HL-60 (cell line): Measurements from ENCODE around the gene IL31.

ENCODE experiments used
- DNase-seq, 2 experiments: peaks; one replicate each; pipeline ENCODE4 v3.0.0-alpha.2; 2010 to 2020; ENCODE audit warnings: low read depth in 1 of 2, low spot score in 1 of 2
- H3K27ac ChIP-seq: fragments of 250-450 bp; sonication (Bioruptor Pico); replicated peaks from 2 replicates; pipeline ENCODE4 v1.5.1; 2020; ENCODE audit warnings: mild to moderate bottlenecking, moderate library complexity
- H3K27me3 ChIP-seq: fragments of 250-450 bp; sonication (Bioruptor Pico); 2 replicates; pipeline ENCODE4 v1.5.1; 2021; ENCODE audit warnings: mild to moderate bottlenecking, moderate library complexity; ENCODE audit not compliant: insufficient read depth, poor library complexity, severe bottlenecking
- H3K4me3 ChIP-seq: replicated peaks from 2 replicates; pipeline ENCODE4 v1.5.1; 2011; ENCODE audit warnings: mild to moderate bottlenecking, control low read depth, low read length; ENCODE audit not compliant: insufficient read depth
- GABPA ChIP-seq: IDR thresholded peaks from 2 replicates; pipeline ENCODE4 v1.6.1; 2012; ENCODE audit warnings: low read depth
- POLR2AphosphoS5 ChIP-seq: IDR thresholded peaks from 2 replicates; pipeline ENCODE4 v1.6.1; 2012; ENCODE audit warnings: low read depth
- REST ChIP-seq: IDR thresholded peaks from 2 replicates; pipeline ENCODE4 v1.6.1; 2012; ENCODE audit warnings: low read depth; ENCODE audit not compliant: insufficient replicate concordance
- SPI1 ChIP-seq: IDR thresholded peaks from 2 replicates; pipeline ENCODE4 v1.6.1; 2012; ENCODE audit warnings: low read depth, mild to moderate bottlenecking, borderline replicate concordance
- long read RNA-seq: library from polyadenylated mRNA; unstranded; transcript quantifications from one replicate; pipeline ENCODE4 v2.0.0, GENCODE V29; 2020
- TF ChIP-seq, protein P1 (sequence below): IDR thresholded peaks from one replicate; pipeline ENCODE4 v1.5.1; 2011; ENCODE audit warnings: low read length, control low read depth, inconsistent platforms; ENCODE audit not compliant: insufficient read depth

Gene IL31
- long read RNA-seq: 0 reads

- TF ChIP-seq POLR2AphosphoS5 (no peak), GABPA (no peak), SPI1 (no peak), REST (no peak)
- TF ChIP-seq, protein P1, sequence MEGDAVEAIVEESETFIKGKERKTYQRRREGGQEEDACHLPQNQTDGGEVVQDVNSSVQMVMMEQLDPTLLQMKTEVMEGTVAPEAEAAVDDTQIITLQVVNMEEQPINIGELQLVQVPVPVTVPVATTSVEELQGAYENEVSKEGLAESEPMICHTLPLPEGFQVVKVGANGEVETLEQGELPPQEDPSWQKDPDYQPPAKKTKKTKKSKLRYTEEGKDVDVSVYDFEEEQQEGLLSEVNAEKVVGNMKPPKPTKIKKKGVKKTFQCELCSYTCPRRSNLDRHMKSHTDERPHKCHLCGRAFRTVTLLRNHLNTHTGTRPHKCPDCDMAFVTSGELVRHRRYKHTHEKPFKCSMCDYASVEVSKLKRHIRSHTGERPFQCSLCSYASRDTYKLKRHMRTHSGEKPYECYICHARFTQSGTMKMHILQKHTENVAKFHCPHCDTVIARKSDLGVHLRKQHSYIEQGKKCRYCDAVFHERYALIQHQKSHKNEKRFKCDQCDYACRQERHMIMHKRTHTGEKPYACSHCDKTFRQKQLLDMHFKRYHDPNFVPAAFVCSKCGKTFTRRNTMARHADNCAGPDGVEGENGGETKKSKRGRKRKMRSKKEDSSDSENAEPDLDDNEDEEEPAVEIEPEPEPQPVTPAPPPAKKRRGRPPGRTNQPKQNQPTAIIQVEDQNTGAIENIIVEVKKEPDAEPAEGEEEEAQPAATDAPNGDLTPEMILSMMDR: no peak
- no peak within 1 kb of the TSS for H3K4me3 ChIP-seq
- no peaks in the 10 kb centered on the region for H3K27me3 ChIP-seq
- no peak for DNase-seq
- H3K27ac ChIP-seq: no peak within 1 kb of the TSS
These were observed at the start of gene IL31 for GRCh38 chr12:122174155-122174845. Gene IL31, minus strand, starts transcription at chr12:122174221. Its CDS starts 49 bp downstream, at chr12:122174172.

GRCh38 chr12:122216445-122216844, 42.4 kb upstream of the IL31 start:
- no peak overlapping the region for H3K27ac ChIP-seq
- DNase-seq: no peak
- no peaks in the 10 kb centered on the region for H3K27me3 ChIP-seq

GRCh38 chr12:122215771-122216170, 41.8 kb upstream of the IL31 start:
- Histone ChIP-seq H3K4me3 (no peak overlapping the region), H3K27ac (no peak overlapping the region), H3K27me3 (no peaks in the 10 kb centered on the region)
- TF ChIP-seq POLR2AphosphoS5: no peak
- TF ChIP-seq, protein P1: no peak
- no peak for TF ChIP-seq REST
- no peak for TF ChIP-seq SPI1
- no peak for TF ChIP-seq GABPA
- DNase-seq: no peak

More at GRCh38 chr12:122216445-122216844, 42.4 kb upstream of the IL31 start:
- TF ChIP-seq, protein P1: no peak
- TF ChIP-seq SPI1 (no peak), POLR2AphosphoS5 (no peak)
- H3K4me3 ChIP-seq: no peak overlapping the region
